Effector memory CD8-positive, alpha-beta T cell (primary cell): ENCODE measurements around the gene UBAC2.

Source experiments
- ATAC-seq: fragments of 150-1000 bp; cut with Tn5 transposase; replicated peaks from 2 replicates; pipeline ENCODE4 v1.10.0; 2021; ENCODE audit warnings: mild to moderate bottlenecking, moderate library complexity
- DNase-seq, 3 experiments: peaks; one replicate each; pipeline ENCODE4 v3.0.0; 2021
- H3K27ac Mint-ChIP-seq, 2 donors: one replicate each; pipeline ENCODE4 v1.8.0; 2022; ENCODE audit warnings: mild to moderate bottlenecking in 2 of 2, mixed read lengths in 2 of 2, moderate library complexity in 2 of 2
- H3K27me3 Mint-ChIP-seq, 2 donors: one replicate each; pipeline ENCODE4 v1.8.0; 2022; ENCODE audit warnings: mixed read lengths in 2 of 2
- H3K36me3 Mint-ChIP-seq: one replicate; pipeline ENCODE4 v1.8.0; 2022; ENCODE audit warnings: mild to moderate bottlenecking, moderate library complexity, mixed read lengths; ENCODE audit not compliant: insufficient read depth
- H3K4me1 Mint-ChIP-seq, 2 donors: one replicate each; pipeline ENCODE4 v1.8.0; 2022; ENCODE audit warnings: low read depth in 2 of 2, mixed read lengths in 2 of 2
- H3K4me3 Mint-ChIP-seq, 2 donors: one replicate each; pipeline ENCODE4 v1.8.0; 2022; ENCODE audit warnings: mild to moderate bottlenecking in 2 of 2, mixed read lengths in 2 of 2, moderate library complexity in 2 of 2
- H3K9me3 Mint-ChIP-seq, 2 donors: one replicate each; pipeline ENCODE4 v1.8.0; 2022; ENCODE audit warnings: mixed read lengths in 2 of 2

UBAC2 gene

DNA sequence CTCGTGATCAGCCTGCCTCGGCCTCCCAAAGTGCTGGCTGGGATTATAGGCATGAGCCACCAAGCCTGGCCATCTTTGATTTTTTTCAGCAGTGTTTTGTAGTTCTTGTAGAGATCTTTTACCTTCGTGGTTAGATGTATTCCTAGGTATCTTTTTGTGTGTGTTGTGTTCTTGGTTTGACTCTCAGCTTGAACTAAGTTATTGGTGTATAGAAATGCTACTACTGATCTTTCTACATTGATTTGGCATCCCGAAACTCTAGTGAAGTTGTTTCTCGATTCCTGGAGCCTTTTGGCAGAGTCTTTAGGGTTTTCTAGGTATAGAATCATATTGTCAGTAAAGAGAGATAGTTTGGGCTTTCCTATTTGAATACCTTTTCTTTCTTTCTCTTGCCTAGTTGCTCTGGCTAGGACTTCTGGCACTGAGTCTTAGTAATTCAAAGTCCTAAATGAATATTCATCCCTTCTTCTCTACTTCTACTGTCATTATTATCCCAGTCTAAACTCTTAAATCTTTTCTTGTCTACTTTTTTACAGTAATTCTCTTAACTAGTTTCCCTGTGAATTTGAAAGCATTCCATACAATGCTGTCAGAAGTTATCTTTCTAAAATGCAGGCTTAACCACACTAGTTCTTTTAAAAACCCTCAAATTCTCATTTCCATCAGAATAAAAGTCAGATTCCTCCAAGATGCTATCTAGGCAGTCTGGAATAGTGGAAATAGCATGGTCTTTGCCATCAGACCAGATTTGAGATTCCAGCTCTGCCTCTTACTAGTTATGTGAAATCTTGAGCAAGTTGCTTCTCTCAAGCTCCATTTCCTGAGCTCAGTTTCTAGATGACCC lies 50.5 kb downstream of the UBAC2 start:
- Mint-ChIP-seq H3K27ac (peak overlapping the region; percentile 67 to 72), H3K27me3 (no peaks in the 10 kb centered on the region), H3K9me3 (peaks cover 0 to 6% of the 10 kb centered on the region in 2 donors), H3K4me3 (peak overlapping the region in 1 of 2 donors; percentile 41), H3K36me3 (peaks cover 45% of the 10 kb centered on the region), H3K4me1 (peaks cover 38 to 54% of the 10 kb centered on the region in 2 donors)
- ATAC-seq (no peak), DNase-seq (no peak)

DNA sequence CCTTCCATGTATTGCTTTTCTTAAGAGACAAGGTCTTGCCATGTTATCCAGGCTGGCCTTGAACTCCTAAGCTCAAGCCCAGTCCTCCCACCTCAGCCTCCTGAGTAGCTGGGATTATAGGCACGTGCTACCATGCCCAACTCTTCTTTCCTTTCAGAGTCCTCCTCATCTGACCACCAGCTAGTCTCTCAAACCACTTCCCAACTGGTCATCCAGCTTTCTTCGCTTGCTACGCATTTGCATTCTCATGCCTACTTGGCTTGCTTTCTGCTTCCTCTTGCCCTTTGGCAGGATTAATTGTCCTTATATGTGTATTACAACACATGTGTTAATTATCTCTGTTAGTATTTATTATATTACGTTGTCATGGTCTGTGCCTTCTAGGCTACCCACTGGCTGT lies 51.3 kb downstream of the UBAC2 start:
- peak overlapping the region; percentile 8 to 67 for H3K27ac Mint-ChIP-seq
- ATAC-seq (no peak), DNase-seq (no peak)
- H3K9me3 Mint-ChIP-seq: peaks cover 0 to 6% of the 10 kb centered on the region in 2 donors
- no peaks in the 10 kb centered on the region for H3K27me3 Mint-ChIP-seq
- H3K36me3 Mint-ChIP-seq: peaks cover 50% of the 10 kb centered on the region
- peak overlapping the region in 1 of 2 donors; percentile 9 for H3K4me3 Mint-ChIP-seq
- peaks cover 41 to 57% of the 10 kb centered on the region in 2 donors for H3K4me1 Mint-ChIP-seq

DNA sequence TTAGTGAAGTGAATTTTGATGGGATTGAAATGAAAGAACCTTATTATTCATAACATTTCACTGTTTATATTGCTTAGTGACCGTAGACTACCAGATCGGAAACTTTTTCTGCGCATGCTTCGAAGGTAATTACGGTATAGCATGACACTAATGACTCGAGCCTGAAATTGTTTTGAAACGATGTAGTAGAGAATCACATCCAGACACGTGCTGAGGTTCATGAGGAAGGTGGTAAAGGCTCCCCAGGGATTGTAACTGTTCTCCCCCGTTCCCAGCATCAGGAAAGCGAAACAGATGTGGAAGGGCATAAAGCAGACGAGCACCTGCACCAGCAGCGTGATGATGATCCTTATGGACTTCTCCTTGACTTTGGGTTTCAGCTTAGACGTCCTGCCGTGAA lies 54.2 kb downstream of the UBAC2 start:
- peak overlapping the region; percentile 78 to 88 for H3K4me3 Mint-ChIP-seq
- peaks cover 43 to 71% of the 10 kb centered on the region in 2 donors for H3K4me1 Mint-ChIP-seq
- DNase-seq (no peak), ATAC-seq (peak; percentile 9)
- no peaks in the 10 kb centered on the region for H3K9me3 Mint-ChIP-seq
- no peaks in the 10 kb centered on the region for H3K27me3 Mint-ChIP-seq
- peak overlapping the region; percentile 84 to 99 for H3K27ac Mint-ChIP-seq
- peaks cover 38% of the 10 kb centered on the region for H3K36me3 Mint-ChIP-seq

DNA sequence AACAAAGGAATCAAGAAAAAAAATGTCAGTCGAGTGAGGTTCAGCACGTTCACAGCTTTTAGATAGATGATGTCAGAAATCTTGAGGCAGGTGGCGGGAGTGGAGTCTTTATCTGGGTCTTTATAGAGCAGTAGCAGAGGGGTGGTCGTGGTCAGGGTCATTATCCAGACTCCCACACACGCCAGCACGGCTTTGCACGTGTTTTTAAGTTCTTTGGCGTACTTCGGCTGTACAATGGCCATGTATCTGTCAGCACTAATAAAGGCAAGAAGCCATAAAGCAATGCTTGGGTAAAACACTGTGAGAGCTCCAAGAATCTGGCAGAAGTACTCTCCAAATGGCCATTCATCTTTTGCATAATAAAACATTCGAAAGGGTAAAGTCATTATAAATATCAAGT lies 54.6 kb downstream of the UBAC2 start:
- no peak for DNase-seq
- H3K36me3 Mint-ChIP-seq: peaks cover 37% of the 10 kb centered on the region
- peak overlapping the region; percentile 84 to 99 for H3K27ac Mint-ChIP-seq
- peak overlapping the region; percentile 78 to 88 for H3K4me3 Mint-ChIP-seq
- no peaks in the 10 kb centered on the region for H3K9me3 Mint-ChIP-seq
- no peaks in the 10 kb centered on the region for H3K27me3 Mint-ChIP-seq
- ATAC-seq: no peak
- H3K4me1 Mint-ChIP-seq: peaks cover 44 to 71% of the 10 kb centered on the region in 2 donors

DNA sequence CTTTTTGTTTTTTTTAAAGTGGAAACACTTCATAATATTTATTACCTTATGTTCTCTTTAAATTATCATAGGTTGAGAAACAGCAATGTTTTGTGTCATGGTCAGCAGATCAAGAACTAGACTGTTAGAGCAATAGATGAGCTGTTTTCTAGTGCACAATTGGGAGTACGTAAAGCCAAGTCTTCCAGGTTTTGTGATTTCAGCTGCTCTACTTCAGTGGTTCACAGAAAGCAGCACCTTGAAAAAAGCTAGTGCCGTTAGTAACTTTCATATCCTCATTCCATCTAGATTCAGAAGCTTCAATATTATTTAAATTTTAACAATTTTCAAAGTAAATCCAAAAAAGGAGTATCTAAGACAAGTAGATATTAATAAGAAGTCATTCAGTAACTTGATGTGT lies 55.6 kb downstream of the UBAC2 start:
- DNase-seq (no peak), ATAC-seq (no peak)
- Mint-ChIP-seq H3K4me1 (peaks cover 39 to 67% of the 10 kb centered on the region in 2 donors), H3K4me3 (peak overlapping the region; percentile 78 to 88), H3K27ac (peak overlapping the region; percentile 84 to 98), H3K9me3 (no peaks in the 10 kb centered on the region), H3K36me3 (peaks cover 37% of the 10 kb centered on the region), H3K27me3 (no peaks in the 10 kb centered on the region)

DNA sequence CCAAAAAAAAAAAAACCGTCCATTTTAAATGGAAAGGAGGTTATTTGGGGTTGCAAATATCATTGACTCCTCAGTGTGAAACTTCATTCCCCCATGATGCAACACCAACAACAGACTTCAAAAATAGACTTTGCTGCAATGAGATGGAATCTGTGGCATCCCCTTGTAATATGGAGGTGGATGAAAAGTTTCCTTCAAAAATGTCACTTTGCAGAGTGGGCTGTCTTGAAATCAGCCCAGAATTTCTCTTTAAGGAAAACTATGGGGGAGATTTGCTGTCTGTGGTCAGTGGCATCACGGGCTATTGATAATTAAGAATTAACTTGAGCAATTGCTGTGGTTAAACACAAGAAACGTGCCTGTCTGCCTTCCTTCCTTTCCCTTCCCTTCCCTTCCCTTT lies 56.1 kb downstream of the UBAC2 start:
- peak overlapping the region; percentile 84 to 98 for H3K27ac Mint-ChIP-seq
- peaks cover 37% of the 10 kb centered on the region for H3K36me3 Mint-ChIP-seq
- H3K9me3 Mint-ChIP-seq: no peaks in the 10 kb centered on the region
- no peaks in the 10 kb centered on the region for H3K27me3 Mint-ChIP-seq
- ATAC-seq: peak; percentile 35
- H3K4me3 Mint-ChIP-seq: peak overlapping the region; percentile 78 to 88
- no peak for DNase-seq
- H3K4me1 Mint-ChIP-seq: peaks cover 34 to 66% of the 10 kb centered on the region in 2 donors

DNA sequence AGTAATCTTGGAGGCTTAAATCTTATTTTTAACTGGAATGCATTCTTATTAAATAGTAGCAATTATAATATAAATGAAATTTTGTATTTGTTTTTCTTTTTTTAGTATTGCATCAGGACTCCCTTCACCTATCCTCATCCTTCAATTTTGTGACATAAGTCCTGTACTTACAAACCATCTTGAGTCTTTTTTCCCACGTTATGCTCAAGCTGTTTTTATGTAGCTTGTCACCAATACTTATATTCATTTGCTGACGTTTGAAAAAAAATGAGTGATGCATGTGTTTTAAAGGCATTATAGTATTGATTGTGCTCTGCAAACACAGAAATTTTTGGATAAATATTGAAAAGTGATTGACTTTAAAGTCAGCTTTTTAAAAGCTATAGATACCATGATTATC lies 56.6 kb downstream of the UBAC2 start:
- H3K36me3 Mint-ChIP-seq: peaks cover 37% of the 10 kb centered on the region
- ATAC-seq (no peak), DNase-seq (no peak)
- peak overlapping the region; percentile 81 to 88 for H3K4me3 Mint-ChIP-seq
- H3K4me1 Mint-ChIP-seq: peaks cover 30 to 60% of the 10 kb centered on the region in 2 donors
- H3K27ac Mint-ChIP-seq: peak overlapping the region; percentile 84 to 98
- H3K9me3 Mint-ChIP-seq: no peaks in the 10 kb centered on the region
- no peaks in the 10 kb centered on the region for H3K27me3 Mint-ChIP-seq

DNA sequence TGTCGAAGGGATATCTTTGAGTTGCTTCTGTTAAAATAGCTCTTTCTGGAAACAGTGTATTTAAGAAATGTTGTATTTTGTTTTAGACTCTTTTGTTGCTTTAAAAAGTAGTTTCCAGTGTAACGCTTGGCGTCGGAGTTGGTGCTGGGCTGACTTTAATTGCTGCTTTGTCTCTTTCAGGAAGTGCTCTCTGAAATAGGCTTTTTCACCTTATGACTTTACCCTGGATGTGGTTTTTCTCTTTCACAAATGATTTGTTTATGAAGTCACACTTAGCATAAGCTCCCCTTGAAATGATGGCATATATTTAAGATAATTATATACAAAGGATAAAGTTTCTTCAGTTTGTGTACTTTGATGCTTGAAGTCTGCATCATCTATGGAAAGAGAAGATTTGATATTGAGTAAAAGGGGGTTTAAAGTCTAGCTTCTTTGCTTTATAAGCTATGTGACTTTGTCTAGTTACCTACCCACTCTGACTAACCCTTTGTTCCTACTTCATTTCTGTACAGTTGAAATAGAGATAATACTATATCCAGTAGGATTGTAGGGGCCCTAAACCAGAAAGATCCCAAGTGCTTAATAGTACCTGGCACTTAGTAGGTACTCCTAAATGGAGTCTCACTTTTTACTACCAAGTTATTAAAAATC lies 57.7 kb downstream of the UBAC2 start, which contains the start of gene GPR18:
Gene GPR18 (minus strand): TSS at position 170 of the 651 bp plus-strand sequence. CDS start 2,507 bp downstream, outside the sequence.
- ATAC-seq: peak; percentile 82
- Mint-ChIP-seq H3K9me3 (no peaks in the 10 kb centered on the region), H3K4me1 (peaks cover 33 to 63% of the 10 kb centered on the region in 2 donors), H3K27me3 (no peaks in the 10 kb centered on the region), H3K36me3 (peaks cover 34% of the 10 kb centered on the region), H3K27ac (peak within 1 kb of the TSS; percentile 93 to 98), H3K4me3 (peak within 1 kb of the TSS; percentile 81 to 98)
- DNase-seq: no peak

DNA sequence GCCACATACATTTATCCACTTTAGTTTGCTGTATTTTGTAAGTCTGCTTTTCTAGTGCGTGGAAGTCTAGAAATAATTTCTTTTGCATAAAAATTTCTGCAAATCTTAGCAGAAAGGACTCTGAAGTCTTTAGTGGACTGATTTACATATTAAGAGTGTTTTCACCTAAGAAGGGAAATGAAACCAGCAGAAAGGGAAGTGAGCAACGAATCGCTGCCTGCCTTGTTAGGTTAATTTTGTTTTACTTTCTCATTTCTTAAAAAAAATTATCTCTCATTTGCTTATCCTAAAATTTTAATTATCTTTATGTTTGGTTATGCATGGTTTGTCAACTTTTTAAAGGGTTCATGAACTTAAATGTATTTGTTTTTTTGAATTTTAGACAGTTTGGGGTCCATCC lies 58.3 kb downstream of the UBAC2 start:
- H3K4me3 Mint-ChIP-seq: peak overlapping the region; percentile 81 to 98
- H3K9me3 Mint-ChIP-seq: no peaks in the 10 kb centered on the region
- peaks cover 27% of the 10 kb centered on the region for H3K36me3 Mint-ChIP-seq
- peak; percentile 69 for ATAC-seq
- H3K4me1 Mint-ChIP-seq: peaks cover 38 to 64% of the 10 kb centered on the region in 2 donors
- no peak for DNase-seq
- no peaks in the 10 kb centered on the region for H3K27me3 Mint-ChIP-seq
- H3K27ac Mint-ChIP-seq: peak overlapping the region; percentile 93 to 98

DNA sequence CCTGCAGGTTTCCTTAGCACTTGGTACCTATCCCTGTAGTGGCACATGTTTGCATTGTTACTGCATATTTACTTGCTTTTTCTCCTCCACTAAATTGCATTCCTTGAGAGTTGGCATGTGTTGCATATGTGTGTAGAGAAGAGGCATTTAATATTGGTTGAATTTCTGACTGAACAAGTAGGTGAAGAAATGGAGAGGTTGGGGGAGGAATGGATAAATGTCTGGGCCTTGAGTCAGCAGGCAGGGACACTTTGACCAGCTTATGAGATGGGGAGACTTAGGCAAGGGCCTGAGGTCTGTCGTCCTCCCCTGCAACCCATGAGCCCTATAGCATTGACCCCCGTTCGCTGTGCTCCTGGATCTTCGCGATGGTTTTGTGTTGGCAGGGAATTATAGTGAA lies 59.6 kb downstream of the UBAC2 start:
- no peak for DNase-seq
- no peaks in the 10 kb centered on the region for H3K9me3 Mint-ChIP-seq
- peak overlapping the region; percentile 93 to 98 for H3K27ac Mint-ChIP-seq
- H3K4me1 Mint-ChIP-seq: peaks cover 42 to 62% of the 10 kb centered on the region in 2 donors
- H3K36me3 Mint-ChIP-seq: peaks cover 15% of the 10 kb centered on the region
- H3K4me3 Mint-ChIP-seq: peak overlapping the region; percentile 81 to 98
- no peak for ATAC-seq
- no peaks in the 10 kb centered on the region for H3K27me3 Mint-ChIP-seq

DNA sequence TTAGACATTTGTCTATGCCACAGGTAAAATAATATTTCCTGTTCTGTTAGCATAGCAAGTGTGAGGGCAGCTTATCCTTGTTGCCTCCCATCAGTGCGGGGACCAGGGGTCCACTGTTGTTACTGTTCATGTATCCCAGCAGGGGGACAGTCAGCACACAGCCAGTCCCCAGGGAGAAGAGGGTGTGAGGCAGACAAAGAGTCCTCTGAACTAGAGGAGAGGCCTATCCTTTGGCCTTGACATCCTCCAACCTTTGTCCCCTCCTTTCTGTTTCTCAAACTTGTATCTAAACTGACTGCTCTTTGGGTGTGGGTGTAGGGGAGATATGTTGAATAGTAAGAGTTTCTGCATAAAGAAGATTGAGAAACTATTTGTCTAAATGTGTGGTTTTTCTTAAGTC lies 60.4 kb downstream of the UBAC2 start:
- peaks cover 17% of the 10 kb centered on the region for H3K36me3 Mint-ChIP-seq
- no peak for DNase-seq
- no peak for ATAC-seq
- no peaks in the 10 kb centered on the region for H3K27me3 Mint-ChIP-seq
- peak overlapping the region; percentile 78 to 84 for H3K27ac Mint-ChIP-seq
- H3K9me3 Mint-ChIP-seq: no peaks in the 10 kb centered on the region
- peaks cover 44 to 63% of the 10 kb centered on the region in 2 donors for H3K4me1 Mint-ChIP-seq
- H3K4me3 Mint-ChIP-seq: no peak overlapping the region

DNA sequence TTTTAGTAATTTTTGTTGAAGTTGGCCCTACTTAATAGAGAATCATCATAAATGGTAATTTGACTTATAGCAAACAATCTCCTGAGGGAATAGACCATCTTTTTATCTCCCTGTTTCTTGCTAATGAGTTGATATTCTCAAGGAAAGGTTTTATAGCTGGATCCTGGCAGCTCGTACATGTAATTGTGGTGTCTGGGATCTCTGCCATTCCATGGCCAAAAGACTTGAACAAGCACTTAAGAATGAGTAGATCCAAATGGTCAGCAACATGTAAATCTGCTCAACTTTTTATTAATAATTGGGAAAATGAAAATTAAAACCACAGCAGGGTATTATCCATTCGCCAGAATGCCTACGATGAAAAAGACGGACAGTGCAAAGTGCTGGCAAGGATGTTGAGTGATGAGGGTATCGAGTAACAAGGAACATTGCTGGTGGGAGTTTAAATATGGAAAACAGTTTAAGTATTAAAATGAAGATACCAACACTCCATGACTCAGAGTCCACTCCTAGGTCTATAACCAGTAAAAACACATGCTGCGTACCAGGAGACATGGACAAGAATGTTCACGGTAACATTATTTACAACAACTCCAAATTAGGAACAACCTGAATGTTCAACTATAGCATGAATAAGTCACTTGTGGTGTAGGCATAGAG lies 62.6 kb downstream of the UBAC2 start:
- no peak for ATAC-seq
- no peaks in the 10 kb centered on the region for H3K27me3 Mint-ChIP-seq
- peaks cover 10% of the 10 kb centered on the region for H3K36me3 Mint-ChIP-seq

DNA sequence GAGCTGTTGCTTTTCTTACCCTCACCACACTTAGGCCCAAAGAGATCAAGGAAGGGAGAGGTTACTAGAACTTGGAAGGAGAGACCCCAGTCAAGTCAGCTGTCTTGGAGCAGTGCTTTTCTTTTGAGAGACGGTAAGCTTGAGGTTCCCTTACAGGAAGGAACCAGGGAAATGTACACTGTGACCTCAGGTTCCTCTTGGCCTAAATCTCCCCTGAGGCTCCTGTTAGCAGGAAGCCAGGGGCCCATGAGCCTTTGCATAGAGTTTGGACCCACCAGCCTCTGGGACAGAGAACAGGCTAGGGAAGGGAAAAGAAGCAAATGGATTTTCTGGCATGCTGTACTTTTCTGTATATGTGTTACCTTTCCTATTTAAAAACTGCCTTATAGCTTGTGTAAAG lies 63.4 kb downstream of the UBAC2 start:
- H3K9me3 Mint-ChIP-seq: no peaks in the 10 kb centered on the region
- DNase-seq: no peak
- peak overlapping the region; percentile 80 to 85 for H3K27ac Mint-ChIP-seq

More for the DNA sequence above, 62.6 kb downstream of the UBAC2 start:
- Mint-ChIP-seq H3K4me1 (peaks cover 40 to 54% of the 10 kb centered on the region in 2 donors), H3K4me3 (no peak overlapping the region), H3K9me3 (no peaks in the 10 kb centered on the region), H3K27ac (peak overlapping the region; percentile 80 to 85)
- no peak for DNase-seq

More for the DNA sequence above, 63.4 kb downstream of the UBAC2 start:
- ATAC-seq: peak; percentile 84
- Mint-ChIP-seq H3K4me1 (peaks cover 44 to 46% of the 10 kb centered on the region in 2 donors), H3K27me3 (no peaks in the 10 kb centered on the region), H3K36me3 (peaks cover 8% of the 10 kb centered on the region), H3K4me3 (peak overlapping the region in 1 of 2 donors; percentile 2)
